Suppressor macrophage treated with lipopolysaccharide for 1 hour (primary cell): ENCODE results near the gene AEN.
"Not testable (repeated sequence)": the region's sequence is repeated elsewhere in the genome, so short reads cannot be mapped to it uniquely, and the experiment has no call there.

Source experiments
- DNase-seq, 3 donors: peaks; one replicate each; pipeline ENCODE4 v3.0.0-alpha.2; 2020 to 2022

Gene AEN

GRCh38 chr15:88634449-88634848, 13.3 kb downstream of the AEN start:
- no peak for DNase-seq

GRCh38 chr15:88635318-88635717, 14.2 kb downstream of the AEN start:
- peak in 1 of 3 donors; percentile 15 for DNase-seq

- no peak for DNase-seq
Observed at GRCh38 chr15:88636050-88636449, 14.9 kb downstream of the AEN start.

GRCh38 chr15:88636654-88637053, 15.5 kb downstream of the AEN start:
- DNase-seq: no peak

- DNase-seq: no peak
Observed at GRCh38 chr15:88637436-88637835, 16.3 kb downstream of the AEN start.

- DNase-seq: peak in 1 of 3 donors; percentile 8
Observed at GRCh38 chr15:88637841-88638625, 16.9 kb downstream of the AEN start.

GRCh38 chr15:88638626-88639372, 17.7 kb downstream of the AEN start, which contains the start of gene ISG20:
TSS of gene ISG20 (plus strand) at chr15:88639016. CDS start at chr15:88639367, 351 bp downstream.
- DNase-seq: peak; percentile 98 to 100 (median 98)

GRCh38 chr15:88641959-88642452, 20.9 kb downstream of the AEN start:
- no peak for DNase-seq

GRCh38 chr15:88642514-88642913, 21.4 kb downstream of the AEN start:
- not testable (repeated sequence) for DNase-seq

- DNase-seq: peak in 1 of 3 donors; percentile 4
Observed at GRCh38 chr15:88644741-88645140, 23.6 kb downstream of the AEN start.

- DNase-seq: peak in 1 of 3 donors; percentile 10
Observed at GRCh38 chr15:88645171-88646087, 24.3 kb downstream of the AEN start.

- no peak for DNase-seq
Observed at GRCh38 chr15:88646088-88646405, 24.9 kb downstream of the AEN start.

- DNase-seq: no peak
Observed at GRCh38 chr15:88646951-88647350, 25.8 kb downstream of the AEN start.

GRCh38 chr15:88647351-88648105, 26.4 kb downstream of the AEN start:
- DNase-seq: no peak

- peak; percentile 55 to 65 (median 61) for DNase-seq
Observed at GRCh38 chr15:88648357-88649214, 27.4 kb downstream of the AEN start.

GRCh38 chr15:88649286-88649733, 28.2 kb downstream of the AEN start:
- DNase-seq: peak; percentile 86 to 97 (median 90)

- peak in 1 of 3 donors; percentile 6 for DNase-seq
Observed at GRCh38 chr15:88649753-88650551, 28.8 kb downstream of the AEN start.

GRCh38 chr15:88650556-88650955, 29.4 kb downstream of the AEN start:
- DNase-seq: no peak

- peak in 1 of 3 donors; percentile 6 for DNase-seq
Observed at GRCh38 chr15:88651136-88651732, 30.1 kb downstream of the AEN start.

GRCh38 chr15:88651971-88652370, 30.8 kb downstream of the AEN start:
- DNase-seq: peak in 1 of 3 donors; percentile 31
